ENCODE data around the gene LRRC40. TPM values are rescaled to one million over a fixed set of nuclear protein-coding genes. Genes with fewer than 3 reads are reported as not detected.

The LRRC40 gene
- total and polyA plus RNA-seq, 2 donors = 16.3 to 22.2 TPM

Other genes starting within 250 kb of the LRRC40 start
- gene SRSF11, start 15.8 kb upstream of the LRRC40 start, total RNA-seq = 130 TPM
- 306 TPM for gene SRSF11, start 15.8 kb upstream of the LRRC40 start, polyA plus RNA-seq
- gene ANKRD13C, start 149.1 kb upstream of the LRRC40 start, total RNA-seq = 24.9 TPM
- gene ANKRD13C, start 149.1 kb upstream of the LRRC40 start, polyA plus RNA-seq = 18.6 TPM
- gene CTH, start 205.7 kb upstream of the LRRC40 start, total RNA-seq = 1.4 TPM
- gene CTH, start 205.7 kb upstream of the LRRC40 start, polyA plus RNA-seq = 2.8 TPM

Data from thymus (tissue), 2 donors.